Measurements from ENCODE around the gene CFDP1.

Gene CFDP1

GRCh38 chr16:75326333-75326732 is 107.0 kb downstream of the CFDP1 start:
- TF ChIP-seq PRDM2 (tag by site-specific recombination; IDR thresholded peaks at IDR 0.05; ENCODE audit: borderline replicate concordance) = no peak
- Histone ChIP-seq H3K27ac (ENCODE audit: extremely low read depth, low read depth, low read length) (no peak overlapping the region), H3K4me1 (ENCODE audit: control insufficient read depth, insufficient read depth, low read length) (peaks cover 10% of the 10 kb centered on the region), H3K36me3 (ENCODE audit: control insufficient read depth in 2 of 2, insufficient read depth in 1 of 2, low read length in 2 of 2) (no peaks in the 10 kb centered on the region), H3K4me3 (ENCODE audit: low read depth, low read length) (no peak overlapping the region), H3K9me3 (ENCODE audit: control insufficient read depth, insufficient read depth, low read depth, low read length) (no peaks in the 10 kb centered on the region)
- POLR2A ChIA-PET = no interaction called here
- CTCF ChIA-PET = interaction anchor here (0.7 to 1.2 kb wide), 2 partner anchors 92 to 93 kb away, joined by 3 read pairs; no protein-coding TSS in a partner anchor

GRCh38 chr16:75323933-75324332 is 109.4 kb downstream of the CFDP1 start:
- H3K9me3 ChIP-seq (ENCODE audit: control insufficient read depth, insufficient read depth, low read depth, low read length) = no peaks in the 10 kb centered on the region

More at GRCh38 chr16:75323933-75324332, 109.4 kb downstream of the CFDP1 start:
- H3K4me3 ChIP-seq (ENCODE audit: low read depth, low read length) = no peak overlapping the region
- peaks cover 10% of the 10 kb centered on the region for H3K4me1 ChIP-seq (ENCODE audit: control insufficient read depth, insufficient read depth, low read length)
- ChIA-PET CTCF (interaction anchor here (0.6 to 1.0 kb wide), 3 partner anchors 90 to 475 kb away, joined by 3 to 5 read pairs (median 3); no protein-coding TSS in a partner anchor), POLR2A (no interaction called here)
- H3K27ac ChIP-seq (ENCODE audit: extremely low read depth, low read depth, low read length) = no peak overlapping the region
- TF ChIP-seq ZNF423 (tag by site-specific recombination; IDR thresholded peaks at IDR 0.05) = no peak
- no peak for TF ChIP-seq ZNF140 (tag by site-specific recombination; IDR thresholded peaks at IDR 0.05)
- peak; percentile 74 for TF ChIP-seq ZBTB44 (tag by site-specific recombination; IDR thresholded peaks at IDR 0.05)
- peak; percentile 30 for TF ChIP-seq OSR2 (tag by site-specific recombination; IDR thresholded peaks at IDR 0.05)
- peak; percentile 93 for TF ChIP-seq ZNF664 (tag by site-specific recombination; IDR thresholded peaks at IDR 0.05)
- peak; percentile 67 for TF ChIP-seq PRDM6 (tag by site-specific recombination; IDR thresholded peaks at IDR 0.05)
- peak; percentile 55; the same call in 1 of the 2 replicates for TF ChIP-seq PRDM10 (tag by site-specific recombination; IDR thresholded peaks at IDR 0.05)
- H3K36me3 ChIP-seq (ENCODE audit: control insufficient read depth in 2 of 2, insufficient read depth in 1 of 2, low read length in 2 of 2) = no peaks in the 10 kb centered on the region
